GM21423 (cell line): Measurements from ENCODE around the gene DNAJA2.
A peak's percentile ranks its signal among the peaks of the same experiment; 100 is the strongest.

Experiments
- ATAC-seq: cut with Tn5 transposase; IDR thresholded peaks from one replicate; pipeline ENCODE4 v1.9.1; 2021; ENCODE audit warnings: mild to moderate bottlenecking, moderate library complexity; ENCODE audit not compliant: unreplicated experiment

Gene DNAJA2

GRCh38 chr16:46929378-46930332 lies 43.8 kb downstream of the DNAJA2 start:
- ATAC-seq = peak; percentile 76

DNA sequence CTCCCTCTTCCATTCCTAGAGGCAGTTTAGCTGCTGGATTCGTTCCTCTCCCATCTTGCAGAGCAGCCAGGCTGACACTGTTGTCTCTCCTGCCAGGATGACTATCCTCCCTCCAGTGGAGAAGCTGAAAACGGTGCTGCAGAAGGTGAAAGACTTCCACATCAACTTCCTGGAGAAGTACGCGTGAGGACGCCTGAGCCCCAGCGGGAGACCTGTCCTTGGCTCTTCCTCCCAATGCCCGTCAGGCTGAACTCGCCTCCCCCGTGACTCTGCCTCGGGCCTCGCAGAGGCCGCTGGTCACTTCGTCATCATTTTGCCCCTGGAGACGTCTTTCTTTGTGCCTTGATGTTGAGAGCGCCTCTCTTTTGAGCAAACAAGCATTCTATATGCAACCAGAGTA lies 44.7 kb downstream of the DNAJA2 start:
- ATAC-seq = no peak

DNA sequence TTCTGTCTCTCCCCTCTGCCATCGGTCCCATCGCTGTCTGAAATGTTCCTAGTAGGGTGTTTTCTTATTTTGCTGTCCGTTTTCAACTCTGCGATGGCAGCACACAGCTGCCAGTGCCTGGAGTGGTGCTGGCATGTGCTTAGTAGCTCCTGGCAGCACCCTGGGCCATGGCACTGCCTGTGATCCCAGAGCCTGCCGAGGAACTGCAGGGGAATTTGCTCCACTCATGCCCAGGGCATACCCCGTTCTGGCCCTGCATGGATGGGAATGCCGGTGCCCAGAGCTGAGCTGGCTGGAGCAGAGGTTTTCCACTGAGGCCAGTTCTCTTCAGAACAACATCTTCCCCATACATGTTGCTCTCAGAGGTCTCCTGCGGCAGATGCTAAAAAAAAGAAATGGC lies 46.2 kb downstream of the DNAJA2 start:
- ATAC-seq = no peak

GRCh38 chr16:46926470-46927225 lies 46.8 kb downstream of the DNAJA2 start:
- no peak for ATAC-seq

- ATAC-seq = no peak
Observed at GRCh38 chr16:46924402-46924801, 49.1 kb downstream of the DNAJA2 start.

DNA sequence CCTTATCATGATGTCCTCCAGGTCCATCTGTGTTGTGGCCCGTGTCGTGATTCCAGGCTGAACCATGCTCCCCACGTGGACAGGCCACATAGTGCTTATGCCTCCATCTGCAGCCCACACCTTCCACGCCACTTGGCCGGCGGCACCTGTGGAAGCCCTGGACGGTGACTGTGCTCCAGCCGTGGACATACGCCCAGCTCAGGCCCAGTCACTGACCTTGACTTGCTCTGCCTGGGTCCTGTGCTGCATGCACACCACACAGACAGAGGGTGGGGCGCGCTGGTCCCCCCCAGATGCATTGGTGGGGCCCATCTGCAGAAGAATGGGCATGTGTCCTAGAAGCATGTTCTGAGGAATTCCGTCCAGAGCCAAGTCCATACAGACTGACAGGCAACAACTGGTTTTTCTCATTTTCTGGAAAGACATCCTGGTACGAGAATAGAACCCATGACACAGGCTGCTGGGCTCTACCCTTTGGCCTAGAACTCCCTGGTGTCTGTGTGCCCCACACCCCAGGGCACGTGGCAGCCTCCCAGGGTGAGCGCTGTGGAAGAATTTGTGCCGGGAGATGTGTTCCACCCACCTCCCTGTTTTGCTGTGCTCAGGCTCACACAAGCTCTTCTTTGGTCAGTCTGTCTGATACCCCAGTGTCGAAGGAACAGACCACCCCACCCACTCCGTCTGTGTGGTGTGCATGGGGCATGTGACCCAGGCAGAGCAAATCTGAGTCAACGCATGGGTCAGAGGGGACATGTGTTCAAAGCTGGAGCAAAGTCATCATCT lies 49.8 kb downstream of the DNAJA2 start:
- ATAC-seq = no peak

- no peak for ATAC-seq
Observed at GRCh38 chr16:46922239-46922638, 51.2 kb downstream of the DNAJA2 start.

DNA sequence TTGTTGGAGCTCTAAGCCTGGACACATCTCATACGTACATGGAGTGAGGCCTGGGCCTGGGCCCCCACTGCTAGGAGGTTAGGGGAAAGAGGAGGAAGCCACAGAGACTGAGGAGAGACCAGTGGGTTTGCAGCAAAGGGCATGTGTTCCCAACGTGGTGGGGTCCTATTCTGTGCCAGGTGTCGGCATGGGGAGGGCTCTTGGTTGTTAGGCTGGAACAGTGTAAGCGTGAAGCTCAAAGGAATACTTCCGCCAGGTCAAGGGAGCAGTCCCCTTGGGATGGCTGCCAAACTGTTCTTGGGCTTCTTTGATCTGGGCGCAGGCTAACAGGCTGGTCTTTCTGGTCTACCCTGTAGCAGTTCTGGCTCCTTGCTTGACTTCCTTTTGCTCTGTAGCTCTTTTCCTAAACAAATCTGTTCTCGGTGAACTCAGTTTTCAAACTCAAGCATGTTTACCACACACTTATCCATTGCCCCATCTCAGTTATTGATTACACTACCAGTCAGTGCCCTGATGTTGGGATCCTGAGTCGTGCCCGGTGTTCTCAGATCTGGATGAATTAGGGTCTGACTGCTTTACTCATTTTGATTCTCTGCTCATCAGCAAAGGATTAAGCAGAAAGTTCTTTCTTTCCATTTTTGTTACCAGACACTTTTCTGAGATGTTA lies 52.9 kb downstream of the DNAJA2 start:
- ATAC-seq = no peak

- ATAC-seq = peak; percentile 82
Observed at GRCh38 chr16:46918905-46919792, 54.3 kb downstream of the DNAJA2 start.

DNA sequence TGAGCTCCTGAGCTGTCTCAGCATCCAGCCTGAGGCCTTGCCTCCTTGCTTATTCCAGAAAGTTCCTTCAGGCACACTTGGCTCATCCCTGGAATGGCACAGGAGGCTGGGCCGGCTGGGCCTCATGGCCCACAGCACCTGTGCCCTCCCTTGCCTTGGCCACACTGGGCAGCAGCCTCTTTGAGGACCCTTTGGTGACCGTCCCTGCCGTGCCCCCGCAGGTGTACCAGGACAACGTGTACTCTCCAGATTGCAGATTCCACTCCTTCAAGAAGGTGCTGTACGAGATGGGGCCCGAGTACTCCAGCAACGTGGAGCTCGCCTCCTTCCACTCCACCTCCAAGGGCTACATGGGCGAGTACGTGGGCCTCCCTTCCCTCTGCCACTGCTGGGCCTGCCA lies 55.1 kb downstream of the DNAJA2 start:
- ATAC-seq = no peak

GRCh38 chr16:46916980-46917379 lies 56.5 kb downstream of the DNAJA2 start:
- no peak for ATAC-seq

DNA sequence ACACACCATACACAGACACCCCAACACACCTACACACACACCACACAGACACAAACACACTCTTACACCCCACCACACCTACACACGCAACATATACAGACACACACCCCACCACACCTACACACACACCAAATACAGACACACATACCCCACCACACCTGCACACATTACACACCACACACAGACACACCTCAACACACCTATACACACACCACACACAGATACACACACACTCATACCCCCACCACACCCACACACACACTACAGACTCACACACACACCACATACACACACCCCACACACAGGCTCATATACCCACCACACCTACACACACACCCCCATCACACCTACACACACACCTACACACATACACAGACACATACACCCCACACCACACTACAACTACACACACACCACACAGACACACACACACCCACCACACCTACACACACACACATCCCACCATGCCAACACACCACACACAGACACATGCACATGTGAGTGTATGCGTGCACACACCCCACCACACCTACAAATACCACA lies 57.9 kb downstream of the DNAJA2 start:
- no peak for ATAC-seq

GRCh38 chr16:46914556-46915201 lies 58.8 kb downstream of the DNAJA2 start:
- no peak for ATAC-seq

DNA sequence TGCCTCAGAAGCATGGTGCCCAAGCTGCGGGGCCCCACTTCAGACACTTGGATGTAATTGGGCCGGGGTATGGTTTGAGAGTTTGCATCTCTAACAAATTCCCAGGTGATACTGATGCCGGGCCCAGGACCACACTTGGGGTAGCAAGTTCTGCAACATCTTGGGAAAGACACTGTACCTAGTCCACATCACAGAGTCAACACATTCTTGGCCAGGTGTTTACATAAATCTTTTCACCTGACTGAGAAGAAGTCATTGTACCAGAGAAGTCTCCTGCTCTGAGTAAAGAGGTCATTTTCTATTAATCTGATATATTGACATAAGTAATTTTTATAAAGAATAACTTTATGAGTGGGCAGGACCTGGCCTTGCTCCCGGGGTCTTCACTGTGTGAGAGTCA lies 61.8 kb downstream of the DNAJA2 start:
- ATAC-seq = no peak

GRCh38 chr16:46911038-46911437 lies 62.4 kb downstream of the DNAJA2 start:
- ATAC-seq = no peak

- no peak for ATAC-seq
Observed at GRCh38 chr16:46908540-46909372, 64.7 kb downstream of the DNAJA2 start.

DNA sequence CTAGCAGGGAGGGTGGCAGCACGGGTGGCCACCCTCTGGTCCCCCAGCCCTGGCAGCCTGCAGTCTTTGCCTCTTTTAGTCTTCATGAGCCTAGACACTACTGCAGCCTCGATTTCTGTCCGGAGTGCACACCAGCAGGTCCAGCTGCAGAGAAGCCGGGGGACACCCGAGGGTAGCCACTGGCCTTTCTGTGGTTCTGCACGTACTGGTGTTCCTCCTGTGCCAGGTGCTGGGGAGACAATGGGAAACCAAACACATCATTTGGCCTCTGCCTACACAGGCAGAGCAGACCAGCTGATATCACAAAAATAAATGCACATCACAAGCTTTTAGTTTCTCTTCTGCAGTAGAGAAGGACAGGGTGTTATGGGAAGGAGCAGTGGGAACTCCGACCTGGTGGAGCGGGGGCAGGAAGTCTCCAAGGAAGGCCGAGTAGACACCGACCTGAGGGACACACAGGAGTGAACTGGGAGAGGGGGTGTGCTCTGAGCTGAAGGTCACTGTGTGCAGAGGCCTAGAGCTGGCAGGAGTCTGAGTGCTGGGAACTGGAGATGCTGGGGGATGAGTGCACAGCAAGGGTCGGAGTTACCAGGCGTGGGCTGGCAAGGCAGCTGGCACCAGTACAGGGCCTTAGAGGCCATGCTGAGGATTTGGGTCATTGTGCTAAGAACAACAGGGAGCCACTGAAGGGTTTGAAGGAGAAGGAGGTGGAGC lies 66.3 kb downstream of the DNAJA2 start:
- no peak for ATAC-seq
